Kasumi-1 (cell line): ENCODE measurements around the gene RUFY3.
"Not testable (repeated sequence)": the region's sequence is repeated elsewhere in the genome, so short reads cannot be mapped to it uniquely, and the experiment has no call there.

Experiments used
- DNase-seq, 2 experiments: peaks; one replicate each; lab custom pipeline; 2025; lab: John Stamatoyannopoulos, UW

RUFY3 gene, protein sequence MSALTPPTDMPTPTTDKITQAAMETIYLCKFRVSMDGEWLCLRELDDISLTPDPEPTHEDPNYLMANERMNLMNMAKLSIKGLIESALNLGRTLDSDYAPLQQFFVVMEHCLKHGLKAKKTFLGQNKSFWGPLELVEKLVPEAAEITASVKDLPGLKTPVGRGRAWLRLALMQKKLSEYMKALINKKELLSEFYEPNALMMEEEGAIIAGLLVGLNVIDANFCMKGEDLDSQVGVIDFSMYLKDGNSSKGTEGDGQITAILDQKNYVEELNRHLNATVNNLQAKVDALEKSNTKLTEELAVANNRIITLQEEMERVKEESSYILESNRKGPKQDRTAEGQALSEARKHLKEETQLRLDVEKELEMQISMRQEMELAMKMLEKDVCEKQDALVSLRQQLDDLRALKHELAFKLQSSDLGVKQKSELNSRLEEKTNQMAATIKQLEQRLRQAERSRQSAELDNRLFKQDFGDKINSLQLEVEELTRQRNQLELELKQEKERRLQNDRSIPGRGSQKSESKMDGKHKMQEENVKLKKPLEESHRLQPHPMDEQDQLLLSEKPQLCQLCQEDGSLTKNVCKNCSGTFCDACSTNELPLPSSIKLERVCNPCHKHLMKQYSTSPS

GRCh38 chr4:70721747-70722146 is at the start of gene RUFY3:
TSS of gene RUFY3 (plus strand) at chr4:70721964. CDS start at chr4:70722574, 610 bp downstream.
- DNase-seq: no peak

- DNase-seq: no peak
Observed at GRCh38 chr4:70674191-70674590, 47.6 kb upstream of the RUFY3 start.

DNA sequence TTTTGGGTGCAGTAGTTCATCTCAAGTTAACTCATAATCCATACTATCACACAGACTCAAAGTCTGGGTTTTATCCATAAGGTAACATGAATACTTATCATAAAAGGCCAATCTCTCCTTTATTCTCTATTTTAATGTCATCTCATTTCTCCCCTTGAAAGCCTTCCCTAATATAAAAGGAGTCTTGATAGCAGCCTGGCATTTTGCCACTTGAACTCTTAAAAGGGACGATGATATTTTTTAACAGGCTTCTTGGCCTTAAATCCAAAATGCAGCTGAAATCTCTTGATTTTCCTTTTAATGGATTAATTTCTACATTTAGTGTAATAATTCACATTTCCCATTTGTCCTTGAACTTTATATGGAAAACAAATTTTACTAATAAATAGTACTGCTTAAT is 47.0 kb upstream of the RUFY3 start:
- DNase-seq: no peak

DNA sequence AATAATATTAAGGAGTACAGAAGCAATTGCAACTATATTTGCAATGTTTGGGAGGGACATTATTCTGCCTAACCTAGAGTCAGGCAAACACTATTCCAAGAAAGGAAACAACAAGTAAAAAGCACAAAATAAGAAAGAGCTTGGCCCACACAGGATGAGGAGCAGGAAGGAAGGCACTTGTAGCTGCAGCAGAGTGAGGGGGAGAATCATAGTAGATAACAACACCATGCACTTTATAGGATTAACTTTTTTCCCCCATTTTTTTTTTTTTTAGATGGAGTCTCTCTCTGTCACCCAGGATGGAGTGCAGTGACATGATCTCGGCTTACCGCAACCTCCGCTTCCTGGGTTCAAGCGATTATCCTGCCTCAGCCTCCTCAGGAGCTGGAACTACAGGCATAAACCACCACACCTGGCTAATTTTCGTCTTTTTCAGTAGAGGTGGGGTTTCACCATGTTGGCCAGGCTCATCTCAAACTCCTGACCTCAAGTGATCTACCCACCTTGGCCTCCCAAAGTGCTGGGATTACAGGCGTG is 45.1 kb upstream of the RUFY3 start:
- DNase-seq: no peak

DNA sequence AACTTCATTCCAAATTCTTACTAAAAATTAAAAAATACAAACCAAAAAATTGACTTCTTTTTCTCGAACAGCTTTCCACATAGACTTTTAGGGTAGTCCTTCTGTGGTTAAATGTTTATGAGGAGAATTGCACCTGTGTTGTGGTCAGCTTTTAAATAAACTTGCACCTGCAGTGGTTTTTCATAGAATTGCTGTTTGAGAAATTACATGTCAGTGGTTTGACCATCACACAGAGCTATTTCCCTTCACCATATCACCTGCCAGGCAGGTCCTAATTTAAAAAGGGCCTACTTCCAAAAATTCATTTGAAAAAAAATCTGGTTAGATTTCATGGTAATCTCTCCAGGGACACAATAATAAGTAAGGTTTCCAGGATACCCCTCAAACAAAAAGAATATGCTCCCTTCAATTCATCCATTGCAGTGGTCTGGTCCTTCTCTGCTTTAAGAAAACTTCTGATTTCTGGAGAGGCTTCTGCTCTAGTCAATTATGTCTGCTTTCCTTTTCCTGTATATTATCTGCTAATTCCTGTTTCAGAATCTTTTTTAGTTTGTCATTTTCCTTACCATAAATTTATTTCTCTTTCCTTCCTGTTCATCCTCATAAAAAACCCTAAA is 43.3 kb upstream of the RUFY3 start:
- no peak for DNase-seq

GRCh38 chr4:70680934-70681333 is 40.8 kb upstream of the RUFY3 start:
- DNase-seq: no peak

DNA sequence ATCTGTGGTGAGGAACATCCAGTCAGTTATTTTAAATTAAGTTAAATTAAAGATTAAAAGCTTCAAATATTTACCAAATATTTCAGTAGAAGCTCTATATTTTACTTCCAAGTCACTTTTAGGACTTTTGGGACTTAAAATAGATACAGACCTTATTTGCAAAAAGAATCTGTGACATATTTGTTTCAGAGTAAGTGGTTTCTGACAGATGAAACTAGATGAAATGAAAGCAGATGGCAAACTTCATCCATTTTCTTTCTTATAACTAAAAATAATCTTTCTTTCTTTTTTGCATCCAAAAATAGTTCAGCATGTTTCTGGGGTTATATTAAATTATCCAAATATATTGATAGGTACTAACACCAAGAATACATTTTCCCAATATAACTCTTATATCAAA is 40.1 kb upstream of the RUFY3 start:
- DNase-seq: no peak

DNA sequence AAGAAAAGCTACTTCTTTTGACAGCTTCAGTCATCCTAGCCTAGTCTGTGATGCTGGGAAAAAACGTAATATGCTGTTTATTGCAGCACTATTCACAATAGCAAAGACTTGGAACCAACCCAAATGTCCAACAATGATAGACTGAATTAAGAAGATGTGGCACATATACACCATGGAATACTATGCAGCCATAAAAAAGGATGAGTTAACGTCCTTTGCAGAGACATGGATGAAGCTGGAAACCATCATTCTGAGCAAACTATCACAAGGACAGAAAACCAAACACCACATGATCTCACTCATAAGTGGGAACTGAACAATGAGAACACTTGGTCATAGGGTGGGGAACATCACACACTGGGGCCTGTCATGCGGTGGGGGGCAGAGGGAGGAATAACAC is 39.6 kb upstream of the RUFY3 start:
- DNase-seq: not testable (repeated sequence)

GRCh38 chr4:70687392-70687791 is 34.4 kb upstream of the RUFY3 start:
- DNase-seq: peak in 1 of 2 experiments; percentile 34

GRCh38 chr4:70687821-70688794 is 33.7 kb upstream of the RUFY3 start, which contains the start of gene UTP3:
TSS of gene UTP3 (plus strand) at chr4:70688532. CDS start at chr4:70688678, 146 bp downstream.
- DNase-seq: peak; percentile 99

DNA sequence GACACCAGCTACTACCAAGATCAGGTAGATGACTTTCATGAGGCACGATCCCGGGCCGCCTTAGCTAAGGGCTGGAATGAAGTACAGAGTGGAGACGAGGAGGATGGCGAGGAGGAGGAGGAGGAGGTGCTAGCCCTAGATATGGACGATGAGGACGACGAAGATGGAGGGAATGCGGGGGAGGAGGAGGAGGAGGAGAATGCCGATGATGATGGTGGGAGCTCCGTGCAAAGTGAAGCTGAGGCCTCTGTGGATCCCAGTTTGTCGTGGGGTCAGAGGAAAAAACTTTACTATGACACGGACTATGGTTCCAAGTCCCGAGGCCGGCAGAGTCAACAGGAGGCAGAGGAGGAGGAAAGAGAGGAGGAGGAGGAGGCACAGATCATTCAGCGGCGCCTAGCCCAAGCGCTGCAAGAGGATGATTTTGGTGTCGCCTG is 33.0 kb upstream of the RUFY3 start:
- peak in 1 of 2 experiments; percentile 14 for DNase-seq

GRCh38 chr4:70691661-70692060 is 30.1 kb upstream of the RUFY3 start:
- DNase-seq: peak in 1 of 2 experiments; percentile 10

- DNase-seq: not testable (repeated sequence)
Observed at GRCh38 chr4:70694633-70695032, 27.1 kb upstream of the RUFY3 start.

- DNase-seq: not testable (repeated sequence)
Observed at GRCh38 chr4:70698435-70698834, 23.3 kb upstream of the RUFY3 start.

DNA sequence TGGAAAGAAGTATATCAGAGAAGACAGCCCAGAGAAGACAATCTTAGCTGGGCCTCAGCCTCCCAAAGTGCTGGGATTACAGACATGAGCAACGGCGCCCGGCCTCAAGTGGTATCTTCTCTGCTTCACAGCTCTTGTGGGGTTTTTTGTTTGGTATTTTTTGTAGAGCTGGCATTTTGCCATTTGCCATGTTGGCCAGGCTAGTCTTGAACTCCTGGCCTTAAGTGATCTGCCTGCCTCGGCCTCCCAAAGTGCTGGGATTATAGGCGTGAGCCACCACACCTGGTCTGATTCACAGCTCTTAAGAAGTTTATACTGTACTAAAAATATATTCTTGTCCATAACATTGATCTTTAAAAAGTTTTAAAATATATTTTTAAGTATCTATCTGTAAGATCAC is 21.1 kb upstream of the RUFY3 start:
- no peak for DNase-seq

DNA sequence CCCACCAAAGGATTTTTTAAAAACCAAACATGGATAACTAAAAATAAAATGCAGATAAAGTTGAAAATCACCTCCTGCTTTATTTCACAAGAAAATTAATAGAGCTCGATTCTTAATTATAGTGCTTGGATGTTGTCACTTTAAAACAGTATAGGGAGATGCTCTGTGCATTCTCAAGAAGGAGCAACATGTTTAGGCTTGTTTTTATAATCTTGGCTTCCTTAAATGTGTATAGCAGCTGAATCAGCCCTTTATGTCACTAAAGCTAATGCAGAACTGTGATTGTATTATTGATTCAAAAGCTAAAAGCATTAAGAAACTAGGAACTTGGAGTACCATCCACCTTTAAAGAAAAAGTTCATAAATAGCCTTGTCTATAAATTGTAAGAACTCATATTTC is 20.5 kb upstream of the RUFY3 start:
- DNase-seq: no peak

DNA sequence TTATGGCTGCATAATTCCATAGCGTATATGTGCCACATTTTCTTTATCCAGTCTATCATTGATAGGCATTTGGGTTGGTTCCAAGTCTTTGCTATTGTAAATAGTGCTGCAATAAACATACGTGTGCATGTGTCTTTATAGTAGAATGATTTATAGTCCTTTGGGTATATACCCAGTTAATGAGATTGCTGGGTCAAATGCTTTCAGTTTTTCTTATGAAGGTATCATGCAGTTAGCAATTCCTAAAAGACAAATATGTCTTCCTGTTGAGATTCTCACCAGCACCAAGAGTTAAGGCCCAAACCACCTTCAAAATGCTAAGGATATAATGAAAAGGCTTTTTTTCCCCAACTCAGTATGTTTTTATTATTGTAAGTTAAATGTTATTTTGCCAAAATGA is 19.2 kb upstream of the RUFY3 start:
- not testable (repeated sequence) for DNase-seq

- no peak for DNase-seq
Observed at GRCh38 chr4:70703619-70704214, 18.0 kb upstream of the RUFY3 start.

GRCh38 chr4:70704215-70704930 is 17.4 kb upstream of the RUFY3 start:
- DNase-seq: peak; percentile 76 to 78

DNA sequence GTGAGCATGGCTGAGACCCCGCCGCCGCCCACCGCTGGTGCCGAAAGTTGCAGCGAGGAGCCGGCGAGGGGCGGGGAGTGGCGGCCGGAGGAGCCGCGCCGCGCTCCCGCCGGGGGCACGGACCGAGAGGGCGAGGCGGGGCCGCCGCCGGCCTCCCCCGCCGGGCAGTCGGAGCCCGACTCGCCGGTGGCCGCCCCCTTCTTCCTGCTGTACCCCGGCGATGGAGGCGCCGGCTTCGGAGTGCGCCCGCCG is 16.9 kb upstream of the RUFY3 start:
- peak in 1 of 2 experiments; percentile 47 for DNase-seq
